GM12864 (cell line): ENCODE data around the gene MOGAT3.
"Not testable (repeated sequence)": the region's sequence is repeated elsewhere in the genome, so short reads cannot be mapped to it uniquely, and the experiment has no call there.

Experiments
- DNase-seq: peaks from one replicate; pipeline ENCODE4 v3.0.0-alpha.2; 2011; ENCODE audit warnings: low read depth
- H3K4me3 ChIP-seq: 2 replicates; pipeline ENCODE4 v1.5.1; 2011; ENCODE audit warnings: mild to moderate bottlenecking, low read depth, low read length, control low read depth
- CTCF ChIP-seq: IDR thresholded peaks from 2 replicates; pipeline ENCODE4 v1.5.1; 2011; ENCODE audit warnings: low read depth, mild to moderate bottlenecking, moderate library complexity, low read length, control low read depth, inconsistent platforms; ENCODE audit errors: missing control alignments

The MOGAT3 gene

GRCh38 chr7:101210143-101210542 lies 9.3 kb upstream of the MOGAT3 start:
- no peak for DNase-seq
- TF ChIP-seq CTCF = no peak
- H3K4me3 ChIP-seq = no peak overlapping the region

- no peak for DNase-seq
- H3K4me3 ChIP-seq = no peak overlapping the region
- TF ChIP-seq CTCF = no peak
Observed at GRCh38 chr7:101208794-101209193, 8.0 kb upstream of the MOGAT3 start.

- TF ChIP-seq CTCF = no peak
- DNase-seq = no peak
- H3K4me3 ChIP-seq = no peak overlapping the region
Observed at GRCh38 chr7:101207459-101207858, 6.6 kb upstream of the MOGAT3 start.

- TF ChIP-seq CTCF = no peak
- DNase-seq = no peak
Observed at GRCh38 chr7:101206665-101207042, 5.8 kb upstream of the MOGAT3 start.

GRCh38 chr7:101205901-101206664 lies 5.2 kb upstream of the MOGAT3 start:
- TF ChIP-seq CTCF = no peak
- no peak overlapping the region for H3K4me3 ChIP-seq
- DNase-seq = no peak

More at GRCh38 chr7:101206665-101207042, 5.8 kb upstream of the MOGAT3 start:
- H3K4me3 ChIP-seq = no peak overlapping the region

GRCh38 chr7:101203740-101204738 lies 3.2 kb upstream of the MOGAT3 start:
- DNase-seq, H3K4me3 ChIP-seq: not testable (repeated sequence)

GRCh38 chr7:101202603-101202918 lies 1.7 kb upstream of the MOGAT3 start:
- no peak overlapping the region for H3K4me3 ChIP-seq
- DNase-seq = no peak

More at GRCh38 chr7:101202603-101202918, 1.7 kb upstream of the MOGAT3 start:
- TF ChIP-seq CTCF = no peak
